Nephron progenitor cell (in vitro differentiated cells): ENCODE results near the gene PLEKHG4B.
A peak's percentile ranks its signal among the peaks of the same experiment; 100 is the strongest.

Source experiments
- DNase-seq: peaks from one replicate; pipeline ENCODE4 v3.0.0; 2021
- H3K27ac Mint-ChIP-seq: 2 replicates; pipeline ENCODE4 v1.8.0; 2021; ENCODE audit warnings: mild to moderate bottlenecking, moderate library complexity, mixed read lengths
- H3K27me3 Mint-ChIP-seq: 2 replicates; pipeline ENCODE4 v1.8.0; 2021; ENCODE audit warnings: mild to moderate bottlenecking, low read depth, mixed read lengths; ENCODE audit not compliant: poor library complexity
- H3K36me3 Mint-ChIP-seq: 2 replicates; pipeline ENCODE4 v1.8.0; 2021; ENCODE audit warnings: low read depth, mixed read lengths
- H3K4me1 Mint-ChIP-seq: 2 replicates; pipeline ENCODE4 v1.8.0; 2021; ENCODE audit warnings: mixed read lengths
- H3K4me3 Mint-ChIP-seq: 2 replicates; pipeline ENCODE4 v1.8.0; 2021; ENCODE audit warnings: mild to moderate bottlenecking, moderate library complexity, mixed read lengths
- H3K9me3 Mint-ChIP-seq: 2 replicates; pipeline ENCODE4 v1.8.0; 2021; ENCODE audit warnings: mild to moderate bottlenecking, moderate library complexity, mixed read lengths
- TF ChIP-seq, protein P1 (sequence below): fragments of 200-600 bp; sonication (generic); IDR thresholded peaks from 2 replicates; pipeline ENCODE4 v1.5.0; 2021; ENCODE audit warnings: antibody characterized with exemption

PLEKHG4B gene

DNA sequence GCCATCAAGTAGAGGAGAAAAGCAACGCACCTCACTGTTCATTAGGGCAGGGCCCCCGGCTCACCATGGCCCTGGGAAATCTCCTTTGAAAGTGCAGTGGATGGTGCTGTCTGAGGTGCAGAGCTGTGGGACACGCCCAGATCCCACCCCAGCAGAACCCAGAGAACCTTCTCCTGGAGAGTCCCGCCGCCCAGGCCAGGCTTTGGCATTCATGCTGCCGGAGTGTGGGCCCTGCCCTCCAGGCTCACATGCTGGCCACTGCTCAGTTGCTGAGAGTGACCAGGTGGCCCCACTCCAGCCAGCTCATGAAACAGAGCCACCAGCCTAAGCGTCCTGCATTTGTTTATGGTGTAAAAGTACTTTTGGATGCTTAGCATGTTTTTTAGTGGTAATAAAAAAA lies 75.5 kb downstream of the PLEKHG4B start:
- Mint-ChIP-seq H3K9me3 (peaks cover 13% of the 10 kb centered on the region), H3K4me1 (peaks cover 32% of the 10 kb centered on the region), H3K27me3 (peaks cover 4% of the 10 kb centered on the region), H3K4me3 (no peak overlapping the region), H3K27ac (no peak overlapping the region), H3K36me3 (peaks cover 22% of the 10 kb centered on the region)
- TF ChIP-seq, protein P1, sequence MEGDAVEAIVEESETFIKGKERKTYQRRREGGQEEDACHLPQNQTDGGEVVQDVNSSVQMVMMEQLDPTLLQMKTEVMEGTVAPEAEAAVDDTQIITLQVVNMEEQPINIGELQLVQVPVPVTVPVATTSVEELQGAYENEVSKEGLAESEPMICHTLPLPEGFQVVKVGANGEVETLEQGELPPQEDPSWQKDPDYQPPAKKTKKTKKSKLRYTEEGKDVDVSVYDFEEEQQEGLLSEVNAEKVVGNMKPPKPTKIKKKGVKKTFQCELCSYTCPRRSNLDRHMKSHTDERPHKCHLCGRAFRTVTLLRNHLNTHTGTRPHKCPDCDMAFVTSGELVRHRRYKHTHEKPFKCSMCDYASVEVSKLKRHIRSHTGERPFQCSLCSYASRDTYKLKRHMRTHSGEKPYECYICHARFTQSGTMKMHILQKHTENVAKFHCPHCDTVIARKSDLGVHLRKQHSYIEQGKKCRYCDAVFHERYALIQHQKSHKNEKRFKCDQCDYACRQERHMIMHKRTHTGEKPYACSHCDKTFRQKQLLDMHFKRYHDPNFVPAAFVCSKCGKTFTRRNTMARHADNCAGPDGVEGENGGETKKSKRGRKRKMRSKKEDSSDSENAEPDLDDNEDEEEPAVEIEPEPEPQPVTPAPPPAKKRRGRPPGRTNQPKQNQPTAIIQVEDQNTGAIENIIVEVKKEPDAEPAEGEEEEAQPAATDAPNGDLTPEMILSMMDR: no peak
- DNase-seq: no peak

DNA sequence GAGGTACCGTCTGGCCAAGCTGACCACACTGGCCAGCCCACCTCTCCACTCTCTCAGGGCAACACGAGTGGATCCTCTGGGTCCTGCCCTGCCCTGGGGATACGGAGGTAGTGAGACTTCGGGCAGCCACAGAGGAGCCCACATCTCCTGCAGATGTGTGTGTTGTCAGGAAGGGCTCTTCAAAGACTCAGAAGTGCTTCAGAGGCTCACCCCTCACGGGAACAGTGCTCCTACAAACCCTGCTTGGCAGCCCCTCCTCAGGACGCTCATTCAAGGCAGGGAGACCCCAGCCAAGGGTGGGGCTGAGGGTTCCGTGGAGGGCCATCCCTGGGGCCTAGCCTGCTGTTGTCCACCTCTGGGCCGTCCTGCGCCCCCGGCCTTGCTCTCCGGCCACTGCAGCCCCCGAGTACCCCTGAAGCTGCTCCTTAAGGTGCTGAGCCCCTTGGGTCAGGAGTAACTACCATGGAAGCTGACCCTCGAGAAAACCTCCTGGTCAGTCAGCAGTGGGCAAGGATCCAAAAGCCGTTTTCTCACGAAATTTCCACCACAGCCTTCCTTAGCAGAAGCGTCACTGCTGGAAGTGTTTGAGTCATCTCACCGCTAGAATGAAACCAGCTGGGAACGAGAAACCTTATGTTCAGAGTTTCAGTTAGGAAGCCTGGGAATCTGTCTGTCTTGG lies 76.2 kb downstream of the PLEKHG4B start:
- TF ChIP-seq, protein P1: no peak
- no peak overlapping the region for H3K4me3 Mint-ChIP-seq
- H3K9me3 Mint-ChIP-seq: peaks cover 13% of the 10 kb centered on the region
- peaks cover 38% of the 10 kb centered on the region for H3K4me1 Mint-ChIP-seq
- H3K36me3 Mint-ChIP-seq: peaks cover 22% of the 10 kb centered on the region
- DNase-seq: no peak
- H3K27me3 Mint-ChIP-seq: peaks cover 4% of the 10 kb centered on the region
- peak overlapping the region; percentile 40 for H3K27ac Mint-ChIP-seq

DNA sequence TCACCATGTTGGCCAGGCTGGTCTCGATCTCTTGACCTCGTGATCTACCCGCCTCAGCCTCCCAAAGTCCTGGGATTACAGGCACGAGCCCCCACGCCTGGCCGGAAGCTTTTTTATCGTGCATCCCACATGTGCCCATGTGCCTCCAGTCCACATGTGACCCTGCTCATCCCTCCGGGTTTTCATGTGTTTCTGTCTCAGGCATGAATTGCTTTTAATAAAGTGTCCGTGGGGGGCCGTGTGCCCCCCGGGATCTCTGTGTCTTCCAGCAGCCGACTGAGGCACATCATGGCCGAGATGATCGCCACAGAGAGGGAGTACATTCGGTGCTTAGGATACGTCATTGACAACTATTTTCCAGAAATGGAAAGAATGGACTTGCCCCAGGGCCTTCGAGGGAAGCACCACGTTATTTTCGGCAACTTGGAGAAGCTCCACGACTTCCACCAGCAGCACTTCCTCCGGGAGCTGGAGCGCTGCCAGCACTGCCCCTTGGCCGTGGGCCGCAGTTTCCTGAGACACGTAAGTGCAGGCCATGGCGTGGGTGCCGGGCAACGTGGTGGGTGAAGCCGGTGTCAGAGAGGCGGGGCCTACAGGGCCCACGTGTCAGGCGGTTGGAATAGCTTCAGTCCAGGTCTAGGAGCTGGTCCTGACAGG lies 77.2 kb downstream of the PLEKHG4B start:
- no peak overlapping the region for H3K27ac Mint-ChIP-seq
- DNase-seq: no peak
- peaks cover 48% of the 10 kb centered on the region for H3K4me1 Mint-ChIP-seq
- H3K36me3 Mint-ChIP-seq: peaks cover 13% of the 10 kb centered on the region
- peaks cover 5% of the 10 kb centered on the region for H3K27me3 Mint-ChIP-seq
- peaks cover 8% of the 10 kb centered on the region for H3K9me3 Mint-ChIP-seq
- no peak overlapping the region for H3K4me3 Mint-ChIP-seq
- TF ChIP-seq, protein P1: no peak

DNA sequence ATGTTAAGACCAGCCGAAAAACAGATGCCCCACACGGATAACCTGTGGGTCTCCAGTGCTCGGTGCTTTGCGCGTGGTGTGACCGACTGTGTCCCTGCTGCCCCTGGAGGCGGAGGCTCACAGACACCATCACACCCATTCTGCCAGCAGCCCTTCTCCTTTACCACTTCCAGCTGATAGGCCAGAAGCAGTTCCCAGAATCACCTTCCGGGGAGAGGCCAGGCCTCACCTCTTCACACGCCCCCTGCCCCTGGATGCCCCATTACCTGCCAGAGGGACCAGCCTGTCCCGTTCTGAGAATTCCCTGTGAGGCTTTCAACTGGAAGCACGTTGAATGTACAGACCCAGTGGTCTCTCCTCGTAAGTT lies 77.7 kb downstream of the PLEKHG4B start:
- H3K9me3 Mint-ChIP-seq: peaks cover 3% of the 10 kb centered on the region
- H3K36me3 Mint-ChIP-seq: peaks cover 8% of the 10 kb centered on the region
- no peak overlapping the region for H3K4me3 Mint-ChIP-seq
- DNase-seq: no peak
- H3K4me1 Mint-ChIP-seq: peaks cover 53% of the 10 kb centered on the region
- TF ChIP-seq, protein P1: no peak
- H3K27me3 Mint-ChIP-seq: peaks cover 2% of the 10 kb centered on the region
- peak overlapping the region; percentile 61 for H3K27ac Mint-ChIP-seq

DNA sequence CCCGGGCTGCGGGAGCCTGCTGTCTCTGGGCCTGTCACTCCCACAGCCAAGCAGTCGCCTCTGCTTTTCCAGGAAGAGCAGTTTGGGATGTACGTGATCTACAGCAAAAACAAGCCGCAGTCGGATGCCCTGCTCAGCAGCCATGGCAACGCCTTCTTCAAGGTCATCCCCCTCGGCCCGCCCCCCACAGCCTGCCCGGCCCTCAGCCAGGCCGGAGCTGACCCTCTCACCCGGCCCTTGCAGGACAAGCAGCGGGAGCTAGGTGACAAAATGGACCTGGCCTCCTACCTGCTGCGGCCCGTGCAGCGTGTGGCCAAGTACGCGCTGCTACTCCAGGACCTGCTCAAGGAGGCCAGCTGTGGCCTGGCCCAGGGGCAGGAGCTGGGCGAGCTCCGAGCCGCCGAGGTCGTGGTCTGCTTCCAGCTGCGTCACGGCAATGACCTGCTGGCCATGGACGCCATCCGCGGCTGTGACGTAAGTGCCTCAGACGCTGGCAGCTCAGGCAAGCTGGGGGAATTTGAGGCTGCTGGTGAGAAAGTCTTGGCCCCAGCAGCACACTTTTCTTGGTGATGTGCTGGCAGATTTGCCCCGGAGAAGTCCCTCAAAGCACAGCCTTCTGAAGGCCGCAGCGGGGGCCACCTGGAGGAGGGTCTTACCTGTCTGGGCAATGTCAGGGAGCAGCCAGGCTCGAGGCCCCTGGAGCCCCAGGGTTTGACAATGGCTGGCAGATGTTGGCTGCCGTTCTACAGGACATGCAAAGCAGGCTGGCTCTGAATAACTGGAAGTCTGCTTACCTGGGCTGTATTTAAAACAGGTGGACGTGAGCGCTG lies 79.2 kb downstream of the PLEKHG4B start:
- H3K4me1 Mint-ChIP-seq: peaks cover 63% of the 10 kb centered on the region

More for the DNA sequence above, 79.2 kb downstream of the PLEKHG4B start:
- Mint-ChIP-seq H3K27me3 (peaks cover 4% of the 10 kb centered on the region), H3K36me3 (peaks cover 4% of the 10 kb centered on the region), H3K27ac (no peak overlapping the region), H3K9me3 (no peaks in the 10 kb centered on the region), H3K4me3 (peak overlapping the region; percentile 11)
- peak; percentile 62 for DNase-seq
- TF ChIP-seq, protein P1: no peak
